WTC11 (cell line): ENCODE measurements around the gene ROPN1L.

Source experiments
- AR ChIP-seq: fragments of 250-450 bp; sonication (Bioruptor Pico); IDR thresholded peaks from 2 replicates; pipeline ENCODE4 v1.9.0; 2021; ENCODE audit warnings: mild to moderate bottlenecking
- CTCF ChIP-seq: fragments of 200-600 bp; IDR thresholded peaks from 2 replicates; pipeline ENCODE4 v1.8.0; 2022; ENCODE audit warnings: antibody characterized with exemption
- E2F4 ChIP-seq: sonication (generic); formaldehyde crosslinking; IDR thresholded peaks from 2 replicates; pipeline ENCODE4 v1.8.1; 2022; ENCODE audit warnings: low read depth, mild to moderate bottlenecking, moderate library complexity, missing genetic modification reagents, borderline replicate concordance
- FOXP4 ChIP-seq: sonication (generic); formaldehyde crosslinking; IDR thresholded peaks from 2 replicates; pipeline ENCODE4 v1.8.0; 2022; ENCODE audit warnings: mild to moderate bottlenecking, missing genetic modification reagents
- MAX ChIP-seq: sonication (generic); formaldehyde crosslinking; IDR thresholded peaks from 2 replicates; pipeline ENCODE4 v1.8.0; 2022; ENCODE audit warnings: mild to moderate bottlenecking, missing genetic modification reagents
- MXD4 ChIP-seq: fragments of 250-450 bp; sonication (Bioruptor Pico); IDR thresholded peaks from 2 replicates; pipeline ENCODE4 v1.8.0; 2021; ENCODE audit warnings: mild to moderate bottlenecking, moderate library complexity, borderline replicate concordance
- NFYB ChIP-seq: sonication (generic); formaldehyde crosslinking; conservative IDR thresholded peaks from 2 replicates; pipeline ENCODE4 v1.8.0; 2022; ENCODE audit warnings: low read depth, missing genetic modification reagents
- NR2C2 ChIP-seq: sonication (generic); formaldehyde crosslinking; IDR thresholded peaks from 2 replicates; pipeline ENCODE4 v1.8.0; 2022; ENCODE audit warnings: mild to moderate bottlenecking, missing genetic modification reagents
- PRRX2 ChIP-seq: fragments of 250-450 bp; sonication (Bioruptor Pico); IDR thresholded peaks from 2 replicates; pipeline ENCODE4 v1.8.0; 2021; ENCODE audit warnings: mild to moderate bottlenecking
- SP1 ChIP-seq: sonication (generic); formaldehyde crosslinking; conservative IDR thresholded peaks from 2 replicates; pipeline ENCODE4 v1.8.1; 2022; ENCODE audit warnings: missing genetic modification reagents
- ZBTB43 ChIP-seq: sonication (generic); formaldehyde crosslinking; IDR thresholded peaks from 2 replicates; pipeline ENCODE4 v1.8.1; 2023; ENCODE audit warnings: mild to moderate bottlenecking, missing genetic modification reagents

- TF ChIP-seq CTCF = no peak
- no peak for TF ChIP-seq MXD4 (CRISPR knock-in tag)
- no peak for TF ChIP-seq NFYB
- TF ChIP-seq MAX (CRISPR knock-in tag) = no peak
- TF ChIP-seq PRRX2 (CRISPR knock-in tag) = no peak
- TF ChIP-seq ZBTB43 (CRISPR knock-in tag) = no peak
- TF ChIP-seq SP1 (CRISPR knock-in tag) = no peak
- TF ChIP-seq FOXP4 = no peak
- TF ChIP-seq AR (CRISPR knock-in tag) = no peak
- TF ChIP-seq NR2C2 (CRISPR knock-in tag) = no peak
- TF ChIP-seq E2F4 = no peak
These were observed 36.8 kb downstream of the ROPN1L start for GRCh38 chr5:10478436-10478835.
